ENCODE data around the gene SYT14.

Gene SYT14

DNA sequence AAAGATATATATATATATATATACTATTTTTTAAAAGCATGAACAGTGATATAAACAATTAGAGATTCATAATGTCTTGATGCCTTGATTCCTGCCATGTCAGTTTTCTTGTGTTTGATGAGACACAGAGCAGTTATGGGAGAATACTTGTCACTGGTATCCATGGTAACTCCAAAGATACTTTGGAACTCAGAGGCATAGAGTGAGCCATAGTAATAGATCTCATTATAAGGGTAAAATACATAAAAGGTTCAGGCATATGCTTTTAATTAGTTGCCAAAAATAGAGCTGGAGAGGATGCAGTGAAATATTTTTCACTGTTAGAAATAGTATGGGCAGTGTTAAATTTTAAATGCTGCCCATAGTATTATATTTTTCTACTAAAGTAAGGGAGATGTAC, 134.1 kb downstream of the SYT14 start:
- H3K27ac ChIP-seq: no peak overlapping the region
- TF ChIP-seq CTCF (conservative IDR thresholded peaks at IDR 0.05): no peak

GRCh38 chr1:210072896-210073504, 135.0 kb downstream of the SYT14 start:
- no peak for TF ChIP-seq CTCF (conservative IDR thresholded peaks at IDR 0.05)
- H3K27ac ChIP-seq: no peak overlapping the region

GRCh38 chr1:210074904-210075303, 136.9 kb downstream of the SYT14 start:
- no peak overlapping the region for H3K27ac ChIP-seq
- TF ChIP-seq CTCF (conservative IDR thresholded peaks at IDR 0.05): no peak

GRCh38 chr1:210076620-210077019, 138.6 kb downstream of the SYT14 start:
- no peak overlapping the region for H3K27ac ChIP-seq
- TF ChIP-seq CTCF (conservative IDR thresholded peaks at IDR 0.05): no peak

GRCh38 chr1:210081494-210081893, 143.5 kb downstream of the SYT14 start:
- H3K27ac ChIP-seq: no peak overlapping the region
- no peak for TF ChIP-seq CTCF (conservative IDR thresholded peaks at IDR 0.05)

DNA sequence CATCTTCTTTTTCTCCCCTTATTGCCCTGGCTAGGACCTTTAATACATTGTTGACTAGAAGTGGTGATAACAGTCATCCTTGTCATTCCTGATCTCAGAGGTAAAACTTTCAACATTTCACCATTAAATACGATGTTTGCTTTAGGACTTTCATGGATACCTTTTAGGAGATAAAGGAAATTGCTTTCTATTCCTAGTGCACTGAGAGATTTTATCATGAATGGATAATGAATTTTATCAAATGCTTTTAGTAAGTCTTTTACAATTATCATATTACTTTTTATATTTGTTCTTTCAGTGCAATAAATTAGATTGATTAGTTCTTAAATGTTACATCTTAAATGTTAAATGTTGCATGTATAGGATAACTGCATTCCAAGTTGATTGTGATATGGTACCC, 147.3 kb downstream of the SYT14 start:
- TF ChIP-seq CTCF (conservative IDR thresholded peaks at IDR 0.05): no peak
- H3K27ac ChIP-seq: no peak overlapping the region

DNA sequence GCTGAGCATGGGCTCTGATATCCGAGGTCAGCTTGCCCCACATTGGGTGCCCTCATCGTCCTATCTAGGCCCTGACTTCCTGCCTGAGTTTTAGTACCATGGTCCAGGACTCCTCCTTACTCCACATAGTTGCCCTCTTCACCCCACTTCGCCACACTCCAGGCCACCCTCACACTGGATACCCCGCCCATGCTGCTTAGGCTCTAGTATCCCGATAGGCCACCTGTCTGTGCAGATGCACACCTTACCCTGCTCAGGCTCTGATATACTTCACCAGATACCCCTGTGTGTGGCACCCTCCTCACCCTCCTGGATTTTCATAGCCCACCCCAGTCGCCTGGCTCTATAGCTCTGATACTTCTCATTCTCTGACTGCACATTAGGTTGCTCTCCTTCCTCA, 149.0 kb downstream of the SYT14 start:
- TF ChIP-seq CTCF (conservative IDR thresholded peaks at IDR 0.05): no peak
- no peak overlapping the region for H3K27ac ChIP-seq
